Parietal lobe (tissue), 2 donors: ENCODE measurements around the gene ADTRP. TPM values are rescaled to one million over a fixed set of nuclear protein-coding genes. Genes with fewer than 3 reads are reported as not detected.

Source experiments
- small RNA-seq: library from RNA; depleted of rRNA; stranded (forward); fragments of <200 nt; gene quantifications from one replicate; pipeline ENCODE3, GENCODE V24; 2014; ENCODE audit warnings: low replicate concordance
- total RNA-seq: library from RNA; depleted of rRNA; stranded (reverse); fragments of >200 nt; gene quantifications from one replicate; pipeline ENCODE4 v1.2.3, GENCODE V29; 2014

The ADTRP gene
- total RNA-seq = 3.1 TPM

DNA sequence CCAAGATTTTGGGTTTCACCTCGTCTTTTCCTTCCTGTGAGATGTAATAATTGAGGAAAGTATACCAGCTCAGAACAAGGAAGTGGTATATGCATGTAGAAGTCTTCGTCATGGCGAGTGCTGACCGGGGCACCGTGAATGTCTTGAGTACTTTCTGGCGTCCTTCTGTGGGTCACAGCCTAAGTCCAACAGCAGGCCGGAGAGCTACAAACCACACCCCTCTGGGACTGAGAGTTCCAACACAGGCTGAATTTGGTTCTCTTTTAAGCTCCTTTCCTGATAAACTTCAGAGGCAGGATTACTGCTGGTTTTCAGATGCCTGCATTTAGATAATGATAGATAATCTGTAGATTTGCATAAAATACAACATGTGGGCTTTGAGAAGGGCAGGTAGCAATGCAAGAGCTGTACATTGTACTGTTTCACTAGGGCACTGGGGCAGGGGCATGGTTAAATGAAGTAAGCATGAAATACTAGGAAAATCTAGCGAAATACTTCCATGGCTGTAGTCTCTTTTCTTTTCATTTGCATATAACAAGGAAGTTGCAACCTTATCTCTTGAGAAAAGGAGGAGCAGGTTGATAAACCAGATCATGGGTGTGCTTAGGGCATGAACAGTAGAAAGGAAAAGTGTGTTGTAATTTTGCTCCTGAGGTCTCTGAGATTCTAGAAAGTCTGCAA lies at the start of gene ADTRP:
TSS of gene ADTRP (minus strand) at position 156 of the 681 bp plus-strand sequence. CDS start at position 112, 44 bp downstream.

Small RNAs within 50 kb of the gene (small RNA-seq; reads per million reads assigned to genes)
- not detected for gene RF00272

Other genes with a start within 250 kb of the ADTRP start
- gene TMEM170B, start 241.1 kb downstream of the ADTRP start, total RNA-seq = 56.0 TPM
- 47.0 TPM for gene HIVEP1, start 233.5 kb upstream of the ADTRP start, total RNA-seq